HL-60 (cell line): ENCODE results near the gene TBC1D14.

Source experiments
- GABPA ChIP-seq: IDR thresholded peaks from 2 replicates; pipeline ENCODE4 v1.6.1; 2012; ENCODE audit warnings: low read depth
- POLR2AphosphoS5 ChIP-seq: IDR thresholded peaks from 2 replicates; pipeline ENCODE4 v1.6.1; 2012; ENCODE audit warnings: low read depth
- REST ChIP-seq: IDR thresholded peaks from 2 replicates; pipeline ENCODE4 v1.6.1; 2012; ENCODE audit warnings: low read depth; ENCODE audit not compliant: insufficient replicate concordance
- TF ChIP-seq, protein P1 (sequence below): IDR thresholded peaks from one replicate; pipeline ENCODE4 v1.5.1; 2011; ENCODE audit warnings: low read length, control low read depth, inconsistent platforms; ENCODE audit not compliant: insufficient read depth

DNA sequence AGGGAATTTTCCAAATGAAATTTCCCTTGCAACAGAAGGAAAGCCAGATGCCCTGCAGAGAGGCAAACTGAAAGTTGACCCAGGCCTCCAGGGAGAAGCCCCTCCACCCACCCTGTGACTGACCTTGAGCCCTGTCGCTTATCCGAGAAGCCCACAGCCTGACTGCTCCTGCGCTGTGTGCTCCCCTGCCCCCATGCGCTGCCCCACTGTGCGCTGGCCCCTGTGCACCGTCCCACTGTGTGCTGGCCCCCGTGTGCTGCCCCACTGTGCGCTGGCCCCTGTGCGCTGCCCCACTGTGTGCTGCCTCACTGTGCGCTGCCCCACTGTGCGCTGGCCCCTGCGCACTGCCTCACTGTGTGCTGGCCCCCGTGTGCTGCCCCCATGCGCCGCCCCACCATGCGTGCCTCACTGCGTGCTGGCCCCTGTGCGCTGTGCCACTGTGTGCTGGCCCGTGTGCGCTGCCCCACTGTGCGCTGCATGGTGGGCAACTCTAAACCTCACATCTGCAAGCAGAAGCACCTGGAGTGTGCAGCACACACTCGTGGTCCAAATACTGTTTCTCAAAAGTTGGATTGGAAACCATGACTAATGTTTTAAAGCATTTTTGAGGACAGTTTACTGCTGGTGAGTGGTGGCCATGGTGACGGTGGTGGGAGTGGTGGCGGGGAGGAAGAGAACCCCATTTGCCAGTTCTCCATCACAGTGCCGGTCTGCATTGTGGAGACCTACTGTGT lies 166.5 kb downstream of the TBC1D14 start:
- TF ChIP-seq, protein P1, sequence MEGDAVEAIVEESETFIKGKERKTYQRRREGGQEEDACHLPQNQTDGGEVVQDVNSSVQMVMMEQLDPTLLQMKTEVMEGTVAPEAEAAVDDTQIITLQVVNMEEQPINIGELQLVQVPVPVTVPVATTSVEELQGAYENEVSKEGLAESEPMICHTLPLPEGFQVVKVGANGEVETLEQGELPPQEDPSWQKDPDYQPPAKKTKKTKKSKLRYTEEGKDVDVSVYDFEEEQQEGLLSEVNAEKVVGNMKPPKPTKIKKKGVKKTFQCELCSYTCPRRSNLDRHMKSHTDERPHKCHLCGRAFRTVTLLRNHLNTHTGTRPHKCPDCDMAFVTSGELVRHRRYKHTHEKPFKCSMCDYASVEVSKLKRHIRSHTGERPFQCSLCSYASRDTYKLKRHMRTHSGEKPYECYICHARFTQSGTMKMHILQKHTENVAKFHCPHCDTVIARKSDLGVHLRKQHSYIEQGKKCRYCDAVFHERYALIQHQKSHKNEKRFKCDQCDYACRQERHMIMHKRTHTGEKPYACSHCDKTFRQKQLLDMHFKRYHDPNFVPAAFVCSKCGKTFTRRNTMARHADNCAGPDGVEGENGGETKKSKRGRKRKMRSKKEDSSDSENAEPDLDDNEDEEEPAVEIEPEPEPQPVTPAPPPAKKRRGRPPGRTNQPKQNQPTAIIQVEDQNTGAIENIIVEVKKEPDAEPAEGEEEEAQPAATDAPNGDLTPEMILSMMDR: no peak
- TF ChIP-seq REST (no peak), POLR2AphosphoS5 (no peak), GABPA (no peak)
